OCI-M1 (cell line): ENCODE measurements around the gene LARP4.
"Not testable (repeated sequence)": the region's sequence is repeated elsewhere in the genome, so short reads cannot be mapped to it uniquely, and the experiment has no call there.

Experiments
- DNase-seq: peaks from one replicate; lab custom pipeline; 2025; lab: John Stamatoyannopoulos, UW

Gene LARP4

DNA sequence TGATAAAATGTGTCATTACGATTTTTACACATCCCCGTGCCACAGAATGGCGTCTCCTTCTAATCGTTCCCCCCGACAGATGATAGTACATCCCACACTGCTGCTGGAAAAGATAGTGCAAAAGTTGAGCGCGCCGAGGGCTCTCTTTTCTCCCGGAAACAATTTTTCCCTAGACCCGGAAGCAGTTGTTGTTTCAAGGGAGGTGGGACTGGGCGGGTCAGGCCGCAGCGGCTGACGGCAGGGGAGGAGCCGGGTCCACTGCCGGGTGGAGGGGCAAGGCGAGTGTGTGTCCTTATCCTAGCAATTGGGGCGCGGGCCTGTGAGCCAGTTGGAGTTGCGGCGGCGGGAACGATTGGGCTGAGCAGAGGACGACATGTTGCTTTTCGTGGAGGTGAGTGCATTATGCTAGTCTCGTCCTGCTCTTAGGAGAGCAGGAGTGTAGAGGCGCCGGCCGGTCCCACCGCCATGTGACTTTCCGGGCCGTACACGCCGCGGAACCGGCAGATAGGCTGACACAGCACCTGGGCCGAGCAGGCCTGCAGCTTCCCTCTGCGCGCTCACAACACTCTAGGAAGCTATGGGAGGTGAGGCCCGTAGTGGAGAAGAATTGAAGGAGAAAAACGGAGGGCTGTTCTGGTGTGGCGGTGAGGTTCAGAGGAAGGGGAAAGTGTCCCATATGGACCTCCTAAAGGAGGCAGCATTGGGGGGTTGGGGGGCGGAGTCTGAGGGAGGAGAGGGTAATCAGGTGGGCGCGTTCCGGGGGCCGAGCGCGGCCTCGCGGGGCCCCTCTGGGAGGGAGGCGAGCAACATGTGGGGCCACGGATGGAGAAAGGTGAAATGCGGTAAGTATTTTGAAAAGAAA, at the start of gene LARP4:
Gene LARP4 (plus strand): TSS at position 248 of the 862 bp plus-strand sequence. CDS start 126 bp downstream, at position 374.
- peak; percentile 98 for DNase-seq

DNA sequence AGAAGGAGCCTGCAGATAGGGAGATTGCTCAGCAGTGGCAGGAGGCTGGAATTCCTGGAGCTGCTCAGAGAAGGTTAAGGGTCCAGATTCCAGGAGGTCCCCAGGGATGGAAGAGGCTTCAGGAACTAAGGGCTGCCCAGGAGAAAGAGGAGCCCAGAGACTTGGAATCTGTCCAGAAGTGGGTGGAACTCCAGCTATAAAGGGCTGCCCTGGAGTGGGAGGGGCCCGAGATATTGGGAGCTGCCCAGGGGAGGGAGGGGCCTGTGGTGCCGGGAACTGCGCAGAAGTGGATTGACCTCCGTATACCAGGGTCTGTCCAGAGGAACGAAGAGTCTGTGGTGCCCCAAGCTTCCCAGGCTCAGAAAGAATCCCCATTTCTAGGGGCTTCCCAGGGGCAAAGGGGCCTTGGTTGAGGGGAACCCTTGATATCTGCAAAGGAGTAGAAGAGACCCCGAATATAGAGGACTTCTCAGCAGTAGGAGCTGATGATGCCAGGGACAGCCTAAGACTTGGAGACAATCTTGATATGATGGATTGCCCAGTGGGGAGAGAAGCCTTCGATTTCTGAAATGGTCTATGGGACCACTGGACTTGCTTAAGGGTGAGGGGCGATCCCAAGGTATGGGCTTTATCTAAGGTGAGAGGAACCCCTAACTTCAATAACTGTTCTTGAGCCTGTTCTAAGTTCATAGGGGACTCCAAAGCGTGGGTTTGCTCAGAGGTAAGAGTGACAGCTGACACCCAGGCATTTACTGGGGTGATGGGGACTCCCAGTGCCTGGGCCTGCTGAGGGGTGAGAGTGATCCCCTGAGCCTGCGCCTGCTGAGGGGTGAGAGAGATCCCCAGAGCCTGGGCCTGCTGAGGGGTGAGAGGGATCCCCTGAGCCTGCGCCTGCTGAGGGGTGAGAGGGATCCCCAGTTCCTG, 49.3 kb upstream of the LARP4 start:
- peak; percentile 9 for DNase-seq

DNA sequence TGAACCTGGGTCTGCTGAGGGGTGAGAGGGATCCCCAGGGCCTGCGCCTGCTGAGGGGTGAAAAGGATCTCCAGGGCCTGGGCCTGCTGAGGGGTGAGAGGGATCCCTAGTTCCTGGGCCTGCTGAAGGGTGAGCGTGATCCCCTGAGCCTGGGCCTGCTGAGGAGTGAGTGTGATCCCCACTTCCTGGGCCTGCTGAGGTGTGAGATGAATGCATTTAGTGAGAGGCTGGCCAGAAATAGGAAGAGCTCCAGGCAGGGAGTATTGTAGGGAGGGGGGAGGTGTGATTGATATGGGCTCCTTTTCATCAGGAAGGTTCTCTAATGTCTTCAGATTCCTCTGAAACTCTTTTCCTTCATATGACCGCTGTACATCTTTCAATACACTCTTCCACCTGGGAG, 47.3 kb upstream of the LARP4 start:
- DNase-seq: peak; percentile 47

DNA sequence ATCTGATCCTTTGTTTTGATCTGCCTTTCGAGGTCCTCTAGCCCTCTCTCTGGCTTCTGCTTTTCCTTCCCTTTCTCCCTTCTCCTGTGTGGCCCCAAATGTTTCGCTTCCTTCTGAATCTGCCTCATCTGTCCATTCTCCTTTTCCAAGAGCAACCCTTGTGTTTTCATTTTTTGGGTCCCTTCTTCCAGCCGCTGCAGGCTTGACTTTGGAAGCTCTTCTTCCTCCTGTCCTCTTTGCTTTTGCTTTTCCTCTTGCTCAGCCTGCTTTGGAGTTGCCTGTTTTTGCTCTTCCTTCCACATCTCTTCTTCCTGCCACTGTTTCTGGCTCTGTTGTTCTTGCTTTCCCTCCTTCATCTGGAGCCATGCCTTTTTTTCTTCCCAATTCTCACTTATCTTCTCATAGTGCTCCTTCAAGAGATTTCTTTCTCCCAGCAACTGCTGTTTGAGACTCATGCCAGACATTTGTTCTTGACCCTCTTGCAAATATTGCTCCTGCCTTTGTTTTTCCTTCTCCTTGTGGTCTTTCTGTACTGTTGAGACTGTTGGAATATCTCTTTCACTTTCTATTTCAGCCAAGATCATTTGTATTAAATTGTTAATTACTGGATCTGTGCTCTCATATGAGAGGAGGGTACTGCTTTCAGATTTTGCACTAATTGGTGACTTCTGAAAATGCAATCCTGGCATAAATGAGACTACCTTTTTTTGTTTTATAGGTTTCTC, 46.7 kb upstream of the LARP4 start:
- DNase-seq: peak; percentile 83

DNA sequence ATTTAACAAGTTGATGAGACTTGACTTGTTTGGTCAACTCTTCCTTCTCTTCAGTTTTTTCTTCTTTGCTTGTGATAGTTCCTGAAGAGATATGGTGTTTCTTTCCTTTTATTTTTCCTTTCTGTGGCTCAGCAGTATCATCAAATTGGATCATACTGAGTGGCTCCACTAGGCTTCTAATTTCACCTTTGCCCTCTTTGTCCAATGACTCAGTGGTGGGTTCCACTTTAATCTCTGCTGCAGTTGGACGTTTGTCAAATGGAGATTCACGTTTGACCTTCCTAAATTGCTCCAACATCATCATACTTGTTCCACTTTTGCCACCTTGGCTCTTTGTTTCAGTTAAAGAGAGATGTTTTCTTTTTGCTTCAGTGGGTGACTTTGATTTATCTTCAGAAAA, 45.8 kb upstream of the LARP4 start:
- DNase-seq: peak; percentile 54

DNA sequence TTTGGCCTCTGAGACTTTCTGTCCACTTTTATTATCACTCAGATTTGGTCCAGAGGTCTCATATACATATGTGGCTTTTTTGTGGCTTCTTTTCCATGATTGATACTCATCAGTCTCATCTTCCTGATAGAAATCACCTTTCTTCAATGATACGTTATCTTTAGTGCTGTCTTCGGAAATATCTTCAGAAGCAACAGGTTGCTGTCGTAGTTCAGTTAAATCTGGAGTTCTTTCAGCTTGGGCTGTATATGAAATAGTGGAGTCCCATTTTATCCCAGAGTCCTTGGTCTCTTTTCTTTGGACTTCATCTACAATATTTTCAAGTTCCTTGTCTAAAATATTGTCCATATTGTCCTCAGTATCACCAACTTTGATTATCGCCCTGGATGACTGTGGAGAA, 45.3 kb upstream of the LARP4 start:
- DNase-seq: no peak

DNA sequence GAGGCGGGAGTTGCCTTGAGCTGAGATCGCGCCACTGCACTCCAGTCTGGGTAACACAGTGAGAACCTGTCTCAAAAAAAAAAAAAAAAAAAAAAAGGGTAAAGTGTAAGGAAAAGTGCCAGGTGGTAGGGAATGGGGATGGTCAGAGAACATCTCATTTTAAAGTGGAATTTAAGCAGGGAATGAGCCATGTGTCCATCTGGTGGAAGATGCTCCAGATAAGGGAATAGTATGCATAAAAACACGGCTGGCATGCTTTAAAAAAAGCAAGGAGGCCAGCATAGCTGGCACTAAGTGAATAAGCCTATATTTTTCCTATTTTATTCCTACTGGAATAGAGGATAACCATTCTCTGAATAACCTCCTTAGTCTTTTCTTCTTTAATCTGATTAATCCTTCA, 38.0 kb upstream of the LARP4 start:
- DNase-seq: no peak

DNA sequence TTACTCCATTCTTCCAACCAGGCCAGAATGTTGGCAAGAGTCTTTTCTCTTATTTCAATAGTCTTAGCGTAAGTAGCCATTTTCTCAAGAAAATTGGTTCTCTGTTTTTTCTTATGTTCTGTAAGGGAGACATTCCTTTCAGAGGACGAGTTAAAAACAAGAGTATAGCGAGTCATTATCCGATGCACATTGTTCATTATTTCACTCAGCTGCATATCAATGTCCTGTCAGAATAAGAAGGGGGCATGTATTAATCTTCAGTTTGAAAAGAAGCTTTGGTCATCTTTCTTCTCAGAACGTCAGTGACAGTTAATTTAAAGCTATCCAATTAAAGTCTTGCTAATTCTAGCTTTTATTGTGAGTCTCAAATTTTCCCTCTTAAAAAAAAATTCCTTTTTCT, 37.5 kb upstream of the LARP4 start:
- no peak for DNase-seq

DNA sequence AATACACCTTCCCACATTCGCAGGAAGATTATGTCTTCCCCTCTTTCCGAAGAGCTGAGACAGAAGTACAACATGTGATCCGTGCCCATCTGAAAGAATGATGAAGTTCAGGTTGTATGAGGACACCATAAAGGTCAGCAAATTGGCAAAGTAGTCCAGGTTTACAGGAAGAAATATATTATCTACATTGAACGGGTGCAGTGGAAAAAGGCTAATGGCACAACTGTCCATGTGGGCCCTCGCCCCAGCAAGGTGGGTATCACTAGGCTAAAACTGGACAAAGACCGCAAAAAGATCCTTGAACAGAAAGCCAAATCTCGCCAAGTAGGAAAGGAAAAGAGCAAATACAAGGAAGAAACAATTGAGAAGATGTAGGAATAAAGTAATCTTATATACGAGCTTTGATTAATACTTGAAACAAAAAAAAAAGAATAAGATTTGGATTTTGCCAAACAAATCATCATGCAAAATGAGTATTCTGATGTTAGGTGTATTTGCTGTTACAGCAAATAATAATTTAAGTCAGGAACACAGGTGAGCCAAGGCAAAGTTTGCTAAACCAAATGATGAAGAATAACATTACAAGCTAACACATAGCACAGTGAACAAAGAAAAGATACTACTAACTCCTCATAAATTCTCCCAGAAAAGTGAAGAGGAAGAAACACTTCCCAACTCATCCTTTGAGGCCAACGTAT, 34.8 kb upstream of the LARP4 start:
- DNase-seq: no peak

DNA sequence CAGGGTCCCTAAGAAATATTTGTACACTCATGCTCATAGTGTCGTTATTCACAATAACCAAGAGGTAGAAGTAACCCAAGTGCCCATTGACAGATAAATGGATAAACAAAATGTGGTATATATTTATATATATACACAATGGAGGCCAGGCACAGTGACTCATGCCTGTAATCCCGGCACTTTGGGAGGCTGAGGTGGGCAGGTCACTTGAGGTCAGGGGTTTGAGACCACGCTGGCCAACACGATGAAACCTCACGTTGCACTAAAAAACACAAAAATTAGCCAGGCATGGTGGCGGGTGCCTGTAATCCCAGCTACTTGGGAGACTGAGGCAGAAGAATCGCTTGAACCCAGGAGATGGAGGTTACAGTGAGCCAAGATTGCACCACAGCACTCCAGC, 30.0 kb upstream of the LARP4 start:
- not testable (repeated sequence) for DNase-seq

DNA sequence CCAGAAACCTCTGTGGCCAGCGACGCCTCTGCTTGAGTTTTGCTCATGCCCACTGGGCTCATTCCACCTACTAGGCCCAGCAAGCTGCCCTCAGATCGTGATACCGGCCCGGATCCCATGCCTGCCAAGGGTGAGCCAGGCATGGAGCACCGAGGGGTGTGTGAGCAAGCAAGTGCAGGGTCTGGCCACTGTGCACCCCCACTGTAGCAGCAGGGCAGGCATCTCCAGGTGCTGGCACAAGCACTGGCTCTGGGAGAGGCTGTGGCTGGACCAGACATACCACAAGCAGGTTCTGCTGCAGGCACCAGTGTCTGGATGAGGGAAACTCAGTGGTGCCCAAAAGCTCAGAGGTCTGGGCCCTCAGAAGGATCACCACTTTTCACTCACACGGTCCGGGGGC, 24.9 kb upstream of the LARP4 start:
- no peak for DNase-seq

DNA sequence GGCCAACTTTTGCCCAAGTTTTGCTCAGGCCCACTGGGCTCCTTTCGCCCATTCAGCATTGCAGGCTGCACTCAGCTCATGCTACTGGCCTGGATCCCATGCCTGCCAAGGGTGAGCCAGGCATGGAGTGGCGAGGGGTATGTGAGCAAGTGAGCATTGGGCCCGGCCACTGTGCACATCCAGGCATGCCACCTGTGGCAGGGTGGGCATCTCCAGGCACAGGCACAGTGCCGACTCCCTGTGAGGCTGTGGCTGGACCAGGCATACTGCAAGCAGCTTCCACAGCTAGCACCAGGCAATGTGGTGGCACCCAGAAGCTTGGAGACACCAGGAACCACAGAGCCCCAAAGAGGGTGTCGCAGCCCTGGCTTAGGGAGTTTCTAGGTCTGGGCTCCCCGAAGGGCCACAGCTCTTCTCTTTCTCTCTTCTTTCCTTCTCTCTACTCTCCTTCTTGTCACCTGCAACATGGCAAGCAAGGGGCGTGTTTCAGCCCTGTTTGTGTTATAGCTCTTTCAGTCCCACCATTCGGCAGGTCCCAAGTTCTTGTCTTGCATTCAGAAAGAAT, 19.8 kb upstream of the LARP4 start:
- no peak for DNase-seq

DNA sequence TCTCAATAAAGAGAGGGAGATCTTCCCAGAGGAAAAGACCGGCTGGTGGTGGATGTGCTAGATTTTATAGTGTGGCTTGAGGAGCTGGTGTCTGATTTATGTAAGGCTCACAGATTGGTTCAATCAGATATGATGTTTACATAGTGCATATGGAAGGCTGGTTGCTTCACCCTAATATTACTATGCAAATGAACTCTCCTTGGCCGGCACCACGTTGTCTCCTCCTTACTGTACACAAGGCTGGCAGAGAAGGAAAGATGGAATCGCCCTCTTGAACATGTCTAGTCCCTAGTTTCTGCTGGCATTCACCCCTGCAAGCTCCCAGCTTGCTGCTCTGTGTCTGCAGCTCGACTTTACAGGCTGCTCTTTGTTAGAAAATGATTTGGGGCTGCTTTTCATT, 13.2 kb upstream of the LARP4 start:
- DNase-seq: no peak

DNA sequence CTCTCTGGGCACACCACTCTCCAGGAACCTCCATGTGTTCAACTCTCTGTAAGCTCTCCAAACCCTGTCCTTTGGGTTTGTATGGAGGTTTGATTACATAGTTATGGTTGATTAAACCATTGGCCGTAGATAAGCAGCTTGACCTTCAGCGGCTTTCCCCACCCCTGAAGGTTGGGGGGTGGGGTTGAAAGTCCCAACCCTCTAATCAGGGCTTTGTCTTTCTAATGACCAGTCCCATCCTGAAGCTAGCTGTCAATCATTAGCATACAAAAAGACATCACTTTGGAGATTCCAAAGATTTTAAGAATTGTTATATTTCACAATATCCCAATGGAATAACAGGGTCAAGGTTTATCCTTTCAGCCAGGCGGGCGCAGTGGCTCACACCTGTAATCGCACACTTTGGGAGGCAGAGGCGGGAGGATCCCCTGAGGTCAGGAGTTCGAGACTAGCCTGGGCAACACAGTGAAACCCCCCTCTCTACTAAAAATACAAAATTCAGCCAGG, 12.7 kb upstream of the LARP4 start:
- DNase-seq: peak; percentile 59

DNA sequence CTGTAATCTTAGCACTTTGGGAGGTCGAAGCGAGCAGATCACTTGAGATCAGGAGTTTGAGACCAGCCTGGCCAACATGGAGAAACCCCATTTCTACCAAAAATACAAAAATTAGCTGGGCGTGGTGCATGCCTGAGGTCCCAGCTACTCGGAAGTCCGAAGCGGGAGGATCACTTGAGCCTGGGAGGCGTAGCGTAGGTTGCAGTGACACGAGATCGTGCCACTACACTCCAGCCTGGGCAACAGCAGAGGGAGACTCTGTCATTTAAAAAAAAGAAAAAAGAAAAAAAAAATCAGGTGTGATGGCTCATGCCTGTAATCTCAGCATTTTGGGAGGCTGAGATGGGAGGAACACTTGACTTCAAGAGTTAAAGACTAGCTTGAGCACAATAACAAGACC, 11.9 kb upstream of the LARP4 start:
- not testable (repeated sequence) for DNase-seq

DNA sequence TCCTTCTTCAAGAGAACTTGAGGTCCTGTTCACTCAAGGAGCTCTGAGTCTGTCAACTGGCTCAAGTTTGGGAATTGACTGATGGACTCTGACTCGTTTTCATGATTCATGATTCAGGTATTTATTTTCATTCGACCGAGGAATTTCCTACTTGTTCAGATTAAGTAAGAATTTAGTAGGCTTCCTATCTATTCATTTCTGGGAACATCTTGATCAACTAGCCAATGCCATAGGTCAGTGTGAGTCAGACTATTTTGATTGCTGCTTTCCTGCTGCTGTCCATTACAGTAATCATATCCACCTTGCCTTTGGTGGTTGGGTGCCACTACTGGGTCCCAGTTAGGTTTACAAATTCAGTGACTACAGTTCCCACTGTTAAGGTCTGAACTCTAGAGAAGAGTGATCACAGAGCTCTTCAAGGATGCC, 10.4 kb upstream of the LARP4 start:
- no peak for DNase-seq

DNA sequence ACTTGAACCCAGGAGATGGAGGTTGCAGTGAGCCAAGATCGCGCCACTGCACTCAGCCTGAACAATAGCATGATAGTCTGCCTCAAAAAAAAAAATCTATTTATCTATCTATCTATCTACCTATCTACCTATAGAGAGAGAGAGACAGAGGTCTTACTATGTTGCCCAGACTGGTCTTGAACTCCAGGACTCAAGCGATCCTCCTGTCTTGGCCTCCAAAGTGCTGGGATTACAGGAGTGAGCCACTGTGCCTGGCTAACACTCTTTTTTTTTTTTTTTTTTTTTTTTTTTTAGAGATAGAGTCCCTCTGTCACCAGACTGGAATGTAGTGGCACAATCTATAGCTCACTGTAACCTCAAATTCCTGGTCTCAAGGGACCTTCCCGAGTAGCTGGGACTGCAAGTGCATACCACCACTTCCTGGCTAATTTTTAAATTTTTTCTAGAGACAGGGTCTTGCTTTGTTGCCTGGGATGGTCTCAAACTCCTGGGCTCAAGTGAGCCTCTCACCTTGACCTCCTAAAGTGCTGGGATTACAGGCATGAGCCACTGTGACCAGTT, 6.1 kb upstream of the LARP4 start:
- no peak for DNase-seq

DNA sequence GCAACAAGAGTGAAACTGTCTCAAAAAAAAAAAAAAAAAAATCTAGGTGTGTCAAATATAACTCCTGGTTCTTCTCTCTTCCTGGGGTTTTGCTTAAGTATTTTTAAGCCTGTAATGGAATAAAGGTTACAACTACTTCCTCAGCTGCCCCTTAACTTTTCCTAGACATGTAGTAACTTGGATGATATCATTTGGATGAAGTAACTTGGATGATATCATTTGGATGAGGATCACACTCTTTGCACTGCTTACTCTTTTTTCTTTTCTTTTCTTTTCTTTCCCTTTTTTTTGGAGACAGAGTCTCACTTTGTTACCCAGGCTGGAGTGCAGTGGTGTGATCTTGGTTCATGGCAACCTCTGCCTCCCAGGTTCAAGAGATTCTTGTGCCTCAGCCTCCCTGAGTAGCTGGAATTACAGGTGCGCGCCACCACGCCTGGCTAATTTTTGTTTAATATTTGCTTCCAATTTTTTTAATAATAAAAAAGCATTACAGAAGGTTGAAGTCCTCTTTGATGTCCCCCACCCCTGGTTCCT, 3.5 kb upstream of the LARP4 start:
- no peak for DNase-seq

DNA sequence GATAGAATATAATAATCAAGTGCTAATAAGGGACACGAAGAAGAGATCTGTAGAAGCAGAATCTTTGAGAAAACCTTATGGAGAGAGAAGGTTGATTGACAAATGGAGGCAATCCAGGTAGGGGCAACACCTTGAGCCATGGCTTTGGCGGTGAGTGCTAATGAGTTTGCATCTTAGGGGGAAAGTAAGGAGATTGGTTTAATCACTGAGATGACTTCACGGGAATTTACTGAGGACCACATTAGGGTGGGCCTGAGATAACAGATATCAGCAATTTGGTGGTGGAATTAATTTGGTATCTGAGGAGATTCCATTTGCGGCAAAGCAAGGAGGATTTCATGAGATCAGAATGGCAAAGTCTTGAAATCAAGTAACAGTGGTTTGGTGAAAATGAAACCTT, 1.8 kb upstream of the LARP4 start:
- no peak for DNase-seq

DNA sequence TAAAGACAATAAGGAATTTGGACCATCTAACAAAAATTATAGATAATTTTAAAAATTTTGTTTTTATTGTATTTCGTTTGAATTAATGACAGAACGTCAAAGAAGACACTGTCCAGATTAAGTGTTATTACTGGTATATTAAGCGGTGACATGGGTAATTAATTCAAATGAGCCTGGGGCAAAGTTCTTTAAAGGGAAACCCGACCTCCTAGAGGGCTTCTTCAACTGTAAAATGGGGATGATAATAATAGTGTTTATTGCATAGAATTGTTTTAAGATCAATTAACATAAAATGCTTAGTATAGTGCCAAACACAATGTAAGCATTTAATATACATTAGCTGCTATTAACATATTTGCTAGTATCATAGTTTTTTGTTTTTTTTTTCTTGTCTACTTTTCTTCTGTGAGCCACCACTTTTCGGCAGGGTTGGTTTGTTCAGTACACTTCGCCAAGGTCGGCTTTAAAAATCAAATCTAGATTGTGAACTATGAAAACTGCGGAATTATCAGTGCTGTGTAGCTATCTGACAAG, 514 bp upstream of the LARP4 start:
- peak; percentile 82 for DNase-seq
